Colonic mucosa (tissue), 4 donors: ENCODE data around the gene CCDC91. TPM values are rescaled to one million over a fixed set of nuclear protein-coding genes. Genes with fewer than 3 reads are reported as not detected.

Experiments used
- DNase-seq: peaks from one replicate; pipeline ENCODE4 v3.0.0-alpha.2; 2020
- H3K27ac ChIP-seq: fragments of 200-600 bp; one replicate; pipeline ENCODE4 v1.8.0; 2021
- H3K27me3 ChIP-seq: fragments of 200-600 bp; one replicate; pipeline ENCODE4 v1.8.0; 2021
- H3K36me3 ChIP-seq: fragments of 200-600 bp; one replicate; pipeline ENCODE4 v1.8.0; 2021
- H3K4me1 ChIP-seq: fragments of 200-600 bp; one replicate; pipeline ENCODE4 v1.8.0; 2021; ENCODE audit warnings: mild to moderate bottlenecking
- H3K4me3 ChIP-seq: fragments of 200-600 bp; one replicate; pipeline ENCODE4 v1.8.0; 2021
- H3K9ac ChIP-seq, 2 donors: one replicate each; pipeline ENCODE4 v1.7.0; 2013; ENCODE audit warnings: control low read depth in 2 of 2, low read depth in 2 of 2, low read length in 2 of 2
- H3K9me3 ChIP-seq: fragments of 200-600 bp; one replicate; pipeline ENCODE4 v1.8.0; 2021
- CTCF ChIP-seq: fragments of 200-600 bp; IDR thresholded peaks from one replicate; pipeline ENCODE4 v1.8.0; 2022; ENCODE audit warnings: antibody characterized with exemption, mild to moderate bottlenecking
- intact Hi-C: fragments of 100-400 bp; cut with DNase I; formaldehyde crosslinking; loops from one replicate; pipeline ENCODE4 v1.14.1; 2022
- total RNA-seq, 2 donors: library from RNA; stranded (reverse); fragmentation: NEBNext Ultra II Directional in 1 of 2; extraction: Animal tissue kit (Norgen Biotek cat#: 25700) in 1 of 2; gene quantifications; one replicate each; pipeline ENCODE4 v1.2.1, GENCODE V29; 2021
- donor health status: healthy.
- donor health status: DM: no; HTN: no; CAD: no.
- donor health status: DM: no; HTN: no; CAD: no.

The CCDC91 gene
- total RNA-seq, 2 donors from 2014 or later: 15.6 to 20.5 TPM

- H3K4me1 ChIP-seq: no peaks in the 10 kb centered on the region
- no peaks in the 10 kb centered on the region for H3K9me3 ChIP-seq
- H3K36me3 ChIP-seq: no peaks in the 10 kb centered on the region
- TF ChIP-seq CTCF: no peak
- no peak for DNase-seq
- no peak overlapping the region for H3K4me3 ChIP-seq
- intact Hi-C loops: no loop called here
- no peaks in the 10 kb centered on the region for H3K27me3 ChIP-seq
- H3K27ac ChIP-seq: no peak overlapping the region
- H3K9ac ChIP-seq: no peak overlapping the region
Observed at GRCh38 chr12:28243310-28243633, 53.0 kb downstream of the CCDC91 start.

- no peak for TF ChIP-seq CTCF
- Histone ChIP-seq H3K27me3 (no peaks in the 10 kb centered on the region), H3K9ac (no peak overlapping the region), H3K27ac (no peak overlapping the region), H3K36me3 (no peaks in the 10 kb centered on the region), H3K9me3 (no peaks in the 10 kb centered on the region), H3K4me1 (no peaks in the 10 kb centered on the region), H3K4me3 (no peak overlapping the region)
- no peak for DNase-seq
- intact Hi-C loops: no loop called here
Observed at GRCh38 chr12:28247806-28248205, 57.5 kb downstream of the CCDC91 start.

- Histone ChIP-seq H3K4me1 (no peaks in the 10 kb centered on the region), H3K36me3 (no peaks in the 10 kb centered on the region), H3K27me3 (no peaks in the 10 kb centered on the region), H3K27ac (no peak overlapping the region), H3K9ac (no peak overlapping the region), H3K4me3 (no peak overlapping the region), H3K9me3 (no peaks in the 10 kb centered on the region)
- TF ChIP-seq CTCF: no peak
- DNase-seq: no peak
- intact Hi-C loops: no loop called here
Observed at GRCh38 chr12:28248555-28249145, 58.4 kb downstream of the CCDC91 start.

GRCh38 chr12:28253161-28253641, 62.9 kb downstream of the CCDC91 start:
- H3K4me3 ChIP-seq: no peak overlapping the region
- no peak for DNase-seq
- no peak overlapping the region for H3K27ac ChIP-seq
- no peak overlapping the region for H3K9ac ChIP-seq
- H3K27me3 ChIP-seq: no peaks in the 10 kb centered on the region
- H3K36me3 ChIP-seq: no peaks in the 10 kb centered on the region
- H3K9me3 ChIP-seq: no peaks in the 10 kb centered on the region
- TF ChIP-seq CTCF: no peak
- intact Hi-C loops: no loop called here
- H3K4me1 ChIP-seq: no peaks in the 10 kb centered on the region

- Histone ChIP-seq H3K27ac (no peak overlapping the region), H3K4me1 (no peaks in the 10 kb centered on the region), H3K4me3 (no peak overlapping the region), H3K36me3 (no peaks in the 10 kb centered on the region), H3K9me3 (no peaks in the 10 kb centered on the region), H3K9ac (no peak overlapping the region), H3K27me3 (no peaks in the 10 kb centered on the region)
- no peak for DNase-seq
- intact Hi-C loops: no loop called here
- TF ChIP-seq CTCF: no peak
Observed at GRCh38 chr12:28257411-28257810, 67.2 kb downstream of the CCDC91 start.
